Measurements from ENCODE around the gene NT5DC2.

DNA sequence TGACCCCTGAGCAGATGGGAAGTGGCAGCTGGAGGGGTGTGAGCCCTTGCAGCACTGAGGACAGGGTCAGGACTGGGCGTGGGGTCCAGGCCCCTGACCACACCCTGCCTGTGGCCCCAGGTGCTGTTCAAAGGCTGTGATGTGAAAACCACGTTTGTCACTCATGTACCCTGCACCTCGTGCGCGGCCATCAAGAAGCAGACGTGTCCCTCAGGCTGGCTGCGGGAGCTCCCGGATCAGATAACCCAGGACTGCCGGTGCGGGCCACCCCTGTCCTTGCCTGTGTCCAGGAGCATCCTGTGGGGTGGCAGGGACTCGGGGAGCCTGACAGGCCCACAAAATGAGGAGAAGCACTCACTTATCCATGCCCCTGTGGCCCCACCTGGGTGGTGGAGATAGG lies 32.6 kb downstream of the NT5DC2 start:
- TF ChIP-seq, protein P1, sequence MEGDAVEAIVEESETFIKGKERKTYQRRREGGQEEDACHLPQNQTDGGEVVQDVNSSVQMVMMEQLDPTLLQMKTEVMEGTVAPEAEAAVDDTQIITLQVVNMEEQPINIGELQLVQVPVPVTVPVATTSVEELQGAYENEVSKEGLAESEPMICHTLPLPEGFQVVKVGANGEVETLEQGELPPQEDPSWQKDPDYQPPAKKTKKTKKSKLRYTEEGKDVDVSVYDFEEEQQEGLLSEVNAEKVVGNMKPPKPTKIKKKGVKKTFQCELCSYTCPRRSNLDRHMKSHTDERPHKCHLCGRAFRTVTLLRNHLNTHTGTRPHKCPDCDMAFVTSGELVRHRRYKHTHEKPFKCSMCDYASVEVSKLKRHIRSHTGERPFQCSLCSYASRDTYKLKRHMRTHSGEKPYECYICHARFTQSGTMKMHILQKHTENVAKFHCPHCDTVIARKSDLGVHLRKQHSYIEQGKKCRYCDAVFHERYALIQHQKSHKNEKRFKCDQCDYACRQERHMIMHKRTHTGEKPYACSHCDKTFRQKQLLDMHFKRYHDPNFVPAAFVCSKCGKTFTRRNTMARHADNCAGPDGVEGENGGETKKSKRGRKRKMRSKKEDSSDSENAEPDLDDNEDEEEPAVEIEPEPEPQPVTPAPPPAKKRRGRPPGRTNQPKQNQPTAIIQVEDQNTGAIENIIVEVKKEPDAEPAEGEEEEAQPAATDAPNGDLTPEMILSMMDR (conservative IDR thresholded peaks at IDR 0.05; ENCODE audit: low read length), result no peak
- TF ChIP-seq EZH2phosphoT487 (IDR thresholded peaks at IDR 0.05; ENCODE audit: borderline replicate concordance), result no peak

Data from Loucy (cell line).